Glomerular endothelial cell (primary cell): ENCODE results near the gene PRKCQ. TPM values are rescaled to one million over a fixed set of nuclear protein-coding genes. Genes with fewer than 3 reads are reported as not detected.

Source experiments
- DNase-seq: peaks from one replicate; pipeline ENCODE4 v3.0.0-alpha.2; 2011; ENCODE audit warnings: low read depth, low spot score; ENCODE audit errors: extremely low read depth
- total RNA-seq: library from RNA; depleted of rRNA; stranded (reverse); fragments of >200 nt; gene quantifications from 2 replicates; pipeline ENCODE4 v1.2.3, GENCODE V29; 2015

The PRKCQ gene
- total RNA-seq: 1.8 and 1.9 TPM in 2 replicates

DNA sequence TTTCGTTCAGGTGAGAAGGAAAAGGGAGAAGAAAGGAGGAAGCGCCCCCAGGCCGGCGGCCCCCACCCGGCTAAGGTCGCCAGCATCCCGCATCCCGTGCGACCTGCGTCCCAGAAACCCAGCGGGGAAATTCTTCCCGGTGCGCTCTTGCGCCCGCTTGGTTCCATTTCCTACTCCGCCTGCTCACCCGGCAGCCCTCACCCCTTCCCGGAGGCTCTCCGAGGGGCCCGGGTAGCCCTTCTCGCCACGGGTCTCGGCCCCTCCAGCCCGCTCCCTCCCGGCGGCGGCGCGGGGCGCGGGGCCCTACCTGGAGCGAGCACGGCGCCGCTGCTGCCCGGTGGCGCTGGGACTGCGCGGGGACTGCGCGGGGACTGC lies at the start of gene PRKCQ:
Gene PRKCQ, minus strand, starts transcription at position 373 of the 375 bp plus-strand sequence. CDS start 65,141 bp downstream, outside the sequence.
- no peak for DNase-seq

GRCh38 chr10:6625428-6625827 lies 45.4 kb upstream of the PRKCQ start:
- DNase-seq: no peak

DNA sequence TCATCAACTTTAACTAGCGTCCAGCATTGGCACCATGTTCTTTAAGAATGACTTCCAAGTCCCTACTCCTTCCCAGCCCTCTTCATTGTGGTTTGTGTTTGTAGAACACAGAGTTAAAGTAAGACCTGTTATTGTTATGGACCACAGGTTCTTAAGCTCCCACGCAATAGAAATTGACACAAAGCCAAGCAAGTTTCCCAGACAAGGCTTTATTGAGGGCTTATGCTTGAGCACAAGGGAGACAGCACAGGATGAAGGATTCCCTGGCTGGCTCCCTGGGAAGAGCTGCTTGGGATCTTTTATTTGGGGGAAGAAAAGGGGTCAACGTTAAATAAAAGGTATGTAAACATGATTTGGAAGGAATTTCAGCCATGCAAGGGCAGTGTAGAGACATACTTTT lies 44.3 kb upstream of the PRKCQ start:
- no peak for DNase-seq

- DNase-seq: no peak
These were observed 42.8 kb upstream of the PRKCQ start for GRCh38 chr10:6622921-6623320.

GRCh38 chr10:6621536-6621935 lies 41.5 kb upstream of the PRKCQ start:
- DNase-seq: no peak

DNA sequence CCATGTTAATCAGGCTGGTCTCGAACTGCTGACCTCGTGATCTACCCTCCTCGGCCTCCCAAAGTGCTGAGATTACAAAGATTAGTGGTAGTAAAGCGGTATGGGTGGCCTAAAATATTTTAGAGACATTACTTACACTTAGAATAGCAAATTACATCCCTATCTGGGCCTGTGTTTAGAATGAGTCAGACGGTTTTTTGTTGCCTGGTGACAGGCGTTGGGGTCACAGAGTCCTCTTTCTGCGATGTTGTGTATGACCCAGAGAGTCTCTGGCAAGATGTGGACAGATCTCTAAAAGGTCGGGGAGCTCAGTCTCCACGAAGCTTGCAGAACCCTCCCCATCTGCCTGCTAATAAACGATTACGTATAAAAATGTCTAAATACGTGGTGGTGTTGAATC lies 39.6 kb upstream of the PRKCQ start:
- DNase-seq: no peak

DNA sequence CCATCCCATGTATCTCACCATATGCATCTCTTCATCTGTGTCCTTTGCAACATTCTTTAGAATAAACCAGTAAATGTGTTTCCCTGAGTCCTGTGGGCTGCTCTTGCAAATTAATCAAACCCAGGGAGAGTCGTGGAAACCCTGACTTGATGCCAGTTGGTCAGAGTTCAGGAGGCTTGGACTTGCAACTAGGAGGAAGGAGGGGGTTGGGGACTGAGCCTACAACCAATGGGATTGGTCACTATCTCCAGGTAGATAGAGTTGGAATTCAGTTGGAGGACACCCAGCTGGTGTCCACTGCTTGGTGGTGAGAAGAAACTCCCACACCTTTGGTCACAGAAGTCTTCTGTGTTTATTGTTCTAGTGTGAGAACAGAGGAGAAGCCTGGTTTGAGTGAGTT lies 38.3 kb upstream of the PRKCQ start:
- no peak for DNase-seq

DNA sequence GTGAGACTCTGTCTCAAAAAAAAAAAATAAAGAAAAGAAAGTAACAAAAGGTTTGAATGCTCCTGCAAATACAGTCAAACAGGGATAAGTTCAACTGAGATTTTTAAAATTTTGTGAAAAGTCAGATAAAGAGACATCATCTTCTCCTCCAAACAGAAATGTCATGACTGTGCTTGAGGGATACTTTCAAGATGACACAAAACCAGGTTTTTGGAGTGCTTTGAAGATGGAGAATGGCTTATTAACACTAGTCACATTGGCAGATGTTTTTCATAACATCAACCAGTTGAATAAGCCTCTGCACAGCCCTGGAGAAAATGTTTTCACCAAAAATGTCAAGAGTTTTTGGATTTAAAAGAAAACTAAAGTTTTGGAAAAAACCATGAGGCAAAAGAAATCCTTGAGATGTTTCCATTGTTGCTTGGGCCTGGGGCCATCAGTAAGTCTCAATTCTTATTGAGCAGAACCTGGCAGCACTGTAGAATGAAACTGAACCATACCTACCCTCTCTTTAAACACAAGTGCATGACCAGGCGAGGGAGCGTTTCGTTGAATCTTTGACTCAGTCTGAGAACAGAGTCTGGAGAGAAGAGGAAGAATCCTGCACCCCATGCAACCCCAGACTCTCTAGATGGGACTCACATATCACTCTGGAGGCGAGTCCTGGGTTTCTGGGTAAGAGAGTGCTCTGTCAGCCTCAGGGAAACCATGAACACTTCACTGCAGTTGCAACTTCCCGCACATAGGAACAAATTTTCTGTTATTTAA lies 37.4 kb upstream of the PRKCQ start:
- no peak for DNase-seq

DNA sequence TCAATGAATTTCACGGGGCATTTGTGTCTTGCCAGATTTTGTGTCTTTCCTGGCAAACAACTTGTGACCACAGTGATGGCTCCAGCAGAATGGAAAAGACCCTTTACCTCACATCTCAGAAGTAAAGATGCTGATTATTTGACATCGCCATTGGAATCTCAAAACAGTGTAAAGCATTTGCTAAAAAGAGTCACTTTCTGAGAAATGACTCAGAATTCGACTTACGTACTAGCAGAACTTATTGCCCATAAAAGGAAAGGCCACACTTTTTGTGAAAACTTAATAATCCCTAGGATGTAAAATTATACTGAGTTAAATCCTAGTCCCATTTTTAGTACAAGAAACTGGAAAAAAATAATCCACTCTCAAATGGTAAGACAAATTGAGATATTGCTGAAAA lies 35.9 kb upstream of the PRKCQ start:
- no peak for DNase-seq

GRCh38 chr10:6612371-6612770 lies 32.3 kb upstream of the PRKCQ start:
- no peak for DNase-seq

- no peak for DNase-seq
These were observed 30.6 kb upstream of the PRKCQ start for GRCh38 chr10:6610647-6611046.

DNA sequence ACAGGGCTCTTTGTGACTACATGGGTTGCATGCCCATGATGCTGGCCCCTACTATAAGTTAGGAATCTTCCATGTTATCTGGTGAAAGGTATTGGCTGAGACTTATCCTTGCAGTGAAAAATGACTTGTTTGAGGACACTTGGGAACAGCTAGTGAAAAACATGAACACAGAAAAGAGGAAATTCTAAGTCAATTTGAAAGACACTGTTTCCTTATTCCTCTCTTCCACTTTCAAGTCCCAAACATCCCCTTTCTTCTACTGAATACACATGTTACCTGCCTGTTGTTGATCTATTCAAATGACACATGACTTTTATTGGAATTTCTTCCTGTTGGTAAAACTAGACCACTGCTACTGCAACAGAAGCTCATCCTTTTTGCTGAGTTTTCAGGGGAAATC lies 29.5 kb upstream of the PRKCQ start:
- DNase-seq: no peak

DNA sequence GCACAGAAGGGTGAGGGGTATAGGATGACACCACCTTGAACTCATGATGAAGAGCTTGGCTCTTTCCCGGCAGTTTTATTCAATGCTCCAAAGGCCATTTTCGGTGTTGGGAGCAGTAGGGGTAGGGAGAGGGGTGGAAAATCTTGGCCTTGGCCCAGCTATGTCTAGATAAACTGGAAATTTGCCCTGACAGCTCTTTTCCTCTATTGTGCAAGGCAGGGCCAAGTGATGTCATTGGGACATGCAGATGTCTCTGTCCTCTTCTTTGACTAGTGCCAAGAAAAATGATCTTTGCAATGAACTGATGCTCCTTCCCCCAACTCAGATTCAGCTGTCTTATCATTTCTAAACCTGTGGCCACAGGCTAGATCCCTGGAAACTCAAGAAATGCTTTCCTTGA lies 27.7 kb upstream of the PRKCQ start:
- no peak for DNase-seq

DNA sequence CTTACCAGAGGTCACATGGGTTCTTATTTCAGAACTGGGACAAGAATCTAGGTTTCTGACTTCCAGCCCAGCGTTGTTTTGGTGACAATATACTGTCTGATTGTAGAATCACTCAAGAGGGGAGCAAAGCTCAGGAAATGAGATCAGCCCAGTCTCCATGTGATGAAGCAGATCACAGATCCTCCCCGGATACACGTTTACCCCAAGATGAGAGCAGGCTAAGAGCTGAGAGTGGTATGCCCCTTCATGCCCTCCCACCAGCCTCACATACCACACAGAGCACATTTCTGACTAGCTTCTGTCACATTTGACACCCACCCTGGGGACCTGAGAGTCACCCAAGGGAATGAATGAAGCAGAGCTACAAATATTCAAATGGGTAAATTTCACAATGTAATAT lies 27.1 kb upstream of the PRKCQ start:
- DNase-seq: no peak

GRCh38 chr10:6603142-6604125 lies 23.4 kb upstream of the PRKCQ start:
- DNase-seq: no peak

DNA sequence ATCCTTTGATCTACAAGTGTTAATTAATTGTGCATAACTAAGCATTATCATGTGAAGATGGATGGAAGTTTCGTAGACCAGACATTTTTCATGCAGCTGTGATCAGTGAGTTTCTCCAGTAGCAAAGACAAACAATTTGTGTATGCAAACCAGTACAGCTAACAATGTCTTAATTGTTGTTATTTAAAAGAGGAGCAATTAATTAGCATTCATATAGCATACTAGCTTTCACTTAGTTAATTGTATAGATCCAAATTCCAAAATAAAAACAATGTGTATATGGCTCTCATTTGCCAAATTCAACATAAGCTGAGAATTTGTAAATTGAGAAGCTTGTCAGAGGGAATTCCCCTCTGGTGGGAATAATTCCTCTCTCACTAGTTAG lies 22.6 kb upstream of the PRKCQ start:
- no peak for DNase-seq

DNA sequence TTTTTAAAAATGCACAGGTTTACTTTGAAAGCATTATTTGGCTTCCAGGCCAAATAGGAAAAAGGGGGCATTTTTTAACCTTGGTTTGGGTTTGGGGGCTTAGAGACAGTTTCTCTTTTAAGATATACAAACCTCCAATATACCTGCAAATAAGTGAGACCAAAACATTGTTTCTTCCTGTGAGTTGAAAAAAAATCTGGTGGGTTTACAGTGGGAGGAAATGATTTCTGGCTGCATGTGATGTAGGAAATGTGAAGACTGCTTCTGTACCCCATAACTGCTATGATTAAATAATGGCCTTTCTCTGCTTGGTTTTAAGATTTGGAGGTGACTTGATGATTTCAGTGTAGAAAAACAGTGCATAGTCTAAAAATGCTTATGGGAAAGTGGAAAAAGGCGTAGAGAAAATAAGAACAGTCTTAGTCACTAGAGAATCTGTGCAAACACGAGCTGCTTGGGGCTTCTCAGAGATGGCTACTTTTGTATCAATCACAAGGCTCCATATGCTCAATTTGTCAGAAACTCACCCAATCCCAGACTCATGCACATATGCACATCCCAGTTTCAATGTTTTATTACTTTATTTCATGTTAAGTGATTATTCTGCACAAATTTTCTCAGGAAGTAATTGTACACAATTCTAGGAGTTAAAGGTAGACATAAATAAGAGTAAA lies 22.1 kb upstream of the PRKCQ start:
- no peak for DNase-seq

- DNase-seq: no peak
These were observed 21.2 kb upstream of the PRKCQ start for GRCh38 chr10:6601246-6601805.

DNA sequence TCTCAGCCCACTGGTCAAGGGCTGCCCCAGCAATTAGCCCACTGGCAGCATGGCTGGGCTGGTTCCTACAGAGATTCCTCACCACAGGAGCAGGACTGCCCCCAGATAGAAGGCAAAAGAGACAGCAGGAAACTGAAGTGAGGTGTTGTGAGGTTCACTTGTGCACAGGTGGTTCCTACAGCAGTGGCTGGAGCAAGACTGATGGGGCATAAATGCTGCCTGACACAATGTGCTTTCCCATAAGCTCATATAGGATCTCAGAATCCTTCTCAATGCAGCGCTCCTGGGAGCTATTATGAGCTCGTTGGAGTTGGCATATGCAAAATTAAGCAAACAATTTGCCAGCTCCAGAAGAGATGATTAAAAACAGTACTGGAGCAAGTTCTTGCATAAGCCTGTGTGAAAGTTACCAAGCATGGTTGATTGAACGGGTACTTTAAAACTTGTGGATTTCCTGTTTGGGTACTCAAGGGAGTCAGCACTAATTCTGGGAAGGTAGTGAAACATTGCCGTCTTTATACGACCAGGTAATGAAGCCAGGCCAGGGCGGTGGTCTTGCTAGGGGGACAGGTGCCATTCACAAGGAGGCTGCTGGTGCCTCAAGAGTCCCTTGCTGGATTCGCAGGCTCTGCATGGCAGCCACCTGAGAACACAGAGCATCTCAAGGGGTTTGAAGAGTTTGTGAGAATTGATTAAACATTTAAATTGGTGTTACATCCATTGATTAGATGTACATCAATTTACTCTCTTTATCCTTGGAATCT lies 20.3 kb upstream of the PRKCQ start:
- no peak for DNase-seq

DNA sequence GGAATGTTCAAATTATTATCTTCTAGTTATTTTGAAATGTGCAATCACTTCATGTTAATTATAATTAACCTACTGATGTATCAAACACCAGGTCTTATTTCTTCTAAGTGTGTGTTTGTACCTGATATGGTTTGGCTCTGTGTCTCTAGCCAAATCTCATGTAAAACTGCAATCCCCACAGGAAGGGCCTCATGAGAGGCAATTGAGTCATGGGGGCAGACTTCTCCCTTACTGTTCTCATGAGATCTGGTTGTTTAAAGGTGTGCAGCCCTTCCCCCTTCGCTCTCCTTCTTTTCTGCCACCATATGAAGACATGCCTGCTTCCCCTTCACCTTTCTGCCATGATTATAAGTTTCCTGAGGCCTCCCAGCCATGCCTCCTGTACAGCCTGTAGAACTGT lies 18.6 kb upstream of the PRKCQ start:
- no peak for DNase-seq
